H1 (cell line): Measurements from ENCODE around the gene ETV4.
"Not testable (repeated sequence)": the region's sequence is repeated elsewhere in the genome, so short reads cannot be mapped to it uniquely, and the experiment has no call there.

ENCODE experiments used
- CEBPB ChIP-seq: IDR thresholded peaks from 2 replicates; pipeline ENCODE4 v1.6.1; 2012; ENCODE audit warnings: low read depth, low read length
- EP300 ChIP-seq, 2 experiments: IDR thresholded peaks; 1 replicate in 1 of 2; 2 replicates in 1 of 2; pipeline ENCODE4 v1.6.1; 2011 to 2012; ENCODE audit warnings: low read depth in 2 of 2, low read length in 2 of 2, mild to moderate bottlenecking in 2 of 2, borderline replicate concordance in 1 of 2, inconsistent platforms in 1 of 2, moderate library complexity in 1 of 2
- MAFK ChIP-seq: IDR thresholded peaks from 2 replicates; pipeline ENCODE4 v1.6.1; 2012; ENCODE audit warnings: low read depth, mild to moderate bottlenecking, improper control_type of control experiment, low read length
- NRF1 ChIP-seq: IDR thresholded peaks from 2 replicates; pipeline ENCODE4 v1.6.1; 2011; ENCODE audit warnings: mild to moderate bottlenecking, low read depth, low read length, improper control_type of control experiment
- SP1 ChIP-seq: IDR thresholded peaks from 2 replicates; pipeline ENCODE4 v1.6.1; 2011; ENCODE audit warnings: low read depth, low read length
- ZNF274 ChIP-seq: IDR thresholded peaks from 2 replicates; pipeline ENCODE4 v1.7.0; 2012; ENCODE audit warnings: low read length, borderline replicate concordance; ENCODE audit errors: extremely low read depth
- TF ChIP-seq, protein P1 (sequence below), 3 experiments: IDR thresholded peaks; 1 replicate in 2 of 3; 2 replicates in 1 of 3; pipeline versions ENCODE4 v1.5.1 to v1.6.1; 2011; ENCODE audit warnings: low read length in 3 of 3, mild to moderate bottlenecking in 3 of 3, inconsistent platforms in 2 of 3, low read depth in 1 of 3, moderate library complexity in 1 of 3; ENCODE audit not compliant: insufficient read depth in 1 of 3; ENCODE audit errors: control extremely low read depth in 1 of 3

DNA sequence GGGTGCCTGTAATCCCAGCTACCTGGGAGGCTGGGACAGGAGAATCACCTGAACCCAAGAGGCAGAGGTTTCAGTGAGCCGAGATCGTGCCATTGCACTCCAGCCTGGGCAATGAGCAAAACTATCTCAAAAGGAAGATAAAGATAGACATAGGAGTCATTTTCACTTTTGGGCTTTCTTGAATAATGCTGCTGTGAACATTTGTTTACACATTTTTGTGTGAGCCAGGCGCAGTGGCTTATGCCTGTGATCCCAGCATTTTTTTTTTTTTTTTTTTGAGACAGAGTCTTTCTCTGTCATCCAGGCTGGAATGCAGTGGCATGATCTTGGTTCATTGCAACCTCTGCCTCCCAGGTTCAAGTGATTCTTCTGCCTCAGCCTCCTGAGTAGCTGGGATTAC, 34.9 kb downstream of the ETV4 start:
- not testable (repeated sequence) for TF ChIP-seq SP1; ZNF274; MAFK; EP300 (IDR thresholded peaks at IDR 0.05; ENCODE audit: borderline replicate concordance in 1 of 2, low read depth in 2 of 2, low read length in 2 of 2); NRF1; CEBPB
- TF ChIP-seq, protein P1, sequence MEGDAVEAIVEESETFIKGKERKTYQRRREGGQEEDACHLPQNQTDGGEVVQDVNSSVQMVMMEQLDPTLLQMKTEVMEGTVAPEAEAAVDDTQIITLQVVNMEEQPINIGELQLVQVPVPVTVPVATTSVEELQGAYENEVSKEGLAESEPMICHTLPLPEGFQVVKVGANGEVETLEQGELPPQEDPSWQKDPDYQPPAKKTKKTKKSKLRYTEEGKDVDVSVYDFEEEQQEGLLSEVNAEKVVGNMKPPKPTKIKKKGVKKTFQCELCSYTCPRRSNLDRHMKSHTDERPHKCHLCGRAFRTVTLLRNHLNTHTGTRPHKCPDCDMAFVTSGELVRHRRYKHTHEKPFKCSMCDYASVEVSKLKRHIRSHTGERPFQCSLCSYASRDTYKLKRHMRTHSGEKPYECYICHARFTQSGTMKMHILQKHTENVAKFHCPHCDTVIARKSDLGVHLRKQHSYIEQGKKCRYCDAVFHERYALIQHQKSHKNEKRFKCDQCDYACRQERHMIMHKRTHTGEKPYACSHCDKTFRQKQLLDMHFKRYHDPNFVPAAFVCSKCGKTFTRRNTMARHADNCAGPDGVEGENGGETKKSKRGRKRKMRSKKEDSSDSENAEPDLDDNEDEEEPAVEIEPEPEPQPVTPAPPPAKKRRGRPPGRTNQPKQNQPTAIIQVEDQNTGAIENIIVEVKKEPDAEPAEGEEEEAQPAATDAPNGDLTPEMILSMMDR (IDR thresholded peaks at IDR 0.05; ENCODE audit: control extremely low read depth in 1 of 3, insufficient read depth in 1 of 3, low read depth in 1 of 3, low read length in 3 of 3), result not testable (repeated sequence)
